H1 (cell line): ENCODE results near the gene VNN1. TPM values are rescaled to one million over a fixed set of nuclear protein-coding genes. Genes with fewer than 3 reads are reported as not detected.

Source experiments
- CTCF ChIA-PET: fragments of 300-600 bp; sonication (Branson Sonifier 250); formaldehyde crosslinking; loops from one replicate; lab custom pipeline; 2021; ENCODE audit not compliant: partially characterized antibody; lab: Charles Lee
- POLR2A ChIA-PET: fragments of 300-600 bp; sonication (Branson Sonifier 250); formaldehyde crosslinking; loops from one replicate; lab custom pipeline; 2021; ENCODE audit warnings: inconsistent platforms; ENCODE audit not compliant: partially characterized antibody; lab: Charles Lee
- DNase-seq, 2 experiments: peaks; one replicate each; pipeline versions ENCODE4 v3.0.0 to v3.0.0-alpha.2; 2010 to 2022; ENCODE audit warnings: low spot score in 2 of 2, low read depth in 1 of 2, mixed read lengths in 1 of 2
- FAIRE-seq: peaks from 2 replicates; lab custom pipeline; 2011; peaks lifted over from hg19 to GRCh38; lab: Jason Lieb, UNC
- H2AFZ ChIP-seq: 2 replicates; pipeline ENCODE4 v1.8.1; 2012; ENCODE audit warnings: low read length, inconsistent platforms
- H2AK5ac ChIP-seq: 2 replicates; pipeline ENCODE4 v1.6.1; 2013; ENCODE audit warnings: low read depth, low read length
- H2BK120ac ChIP-seq: replicated peaks from 2 replicates; pipeline ENCODE3; 2013; ENCODE audit warnings: low read depth, low read length, inconsistent platforms
- H2BK12ac ChIP-seq: 2 replicates; pipeline ENCODE4 v1.6.1; 2013; ENCODE audit warnings: low read depth, low read length
- H2BK15ac ChIP-seq: 2 replicates; pipeline ENCODE4 v1.6.1; 2013; ENCODE audit warnings: low read length
- H2BK20ac ChIP-seq: 2 replicates; pipeline ENCODE4 v1.6.1; 2013; ENCODE audit warnings: low read length
- H2BK5ac ChIP-seq: 2 replicates; pipeline ENCODE4 v1.6.1; 2013; ENCODE audit warnings: low read depth, low read length
- H3K14ac ChIP-seq: 2 replicates; pipeline ENCODE4 v1.6.1; 2013; ENCODE audit warnings: inconsistent platforms; ENCODE audit not compliant: insufficient read length
- H3K18ac ChIP-seq: 2 replicates; pipeline ENCODE4 v1.6.1; 2013; ENCODE audit warnings: low read length; ENCODE audit errors: extremely low read depth
- H3K23ac ChIP-seq: 2 replicates; pipeline ENCODE4 v1.6.1; 2013; ENCODE audit warnings: inconsistent platforms; ENCODE audit not compliant: insufficient read length
- H3K23me2 ChIP-seq: 2 replicates; pipeline ENCODE4 v1.6.1; 2013; ENCODE audit warnings: low read depth, low read length
- H3K27ac ChIP-seq: 2 replicates; pipeline ENCODE4 v1.6.1; 2011; ENCODE audit warnings: low read depth, low read length, inconsistent platforms
- H3K27me3 ChIP-seq, 4 experiments: replicated peaks in 1 of 4; 1 replicate in 1 of 4; 2 replicates in 3 of 4; pipeline versions ENCODE4 v1.6.1 to v1.8.1; 2011 to 2013; ENCODE audit warnings: low read length in 3 of 4, mild to moderate bottlenecking in 3 of 4, inconsistent platforms in 2 of 4, mixed read lengths in 2 of 4, moderate library complexity in 1 of 4; ENCODE audit not compliant: control insufficient read depth in 3 of 4, insufficient read depth in 3 of 4; ENCODE audit errors: extremely low read depth in 1 of 4
- H3K36me3 ChIP-seq, 4 experiments: 2 replicates each; pipeline versions ENCODE4 v1.6.1 to v1.8.1; 2011 to 2013; ENCODE audit warnings: mild to moderate bottlenecking in 4 of 4, low read length in 3 of 4, moderate library complexity in 2 of 4, control low read depth in 1 of 4, inconsistent platforms in 1 of 4; ENCODE audit not compliant: insufficient read depth in 4 of 4, control insufficient read depth in 2 of 4
- H3K4ac ChIP-seq: replicated peaks from 2 replicates; pipeline ENCODE3; 2013; ENCODE audit warnings: low read length, low read depth, mixed read lengths, inconsistent platforms; ENCODE audit not compliant: insufficient read length
- H3K4me1 ChIP-seq, 4 experiments: replicated peaks in 1 of 4; 1 replicate in 1 of 4; 2 replicates in 3 of 4; pipeline versions ENCODE4 v1.6.1 to v1.8.1; 2011 to 2013; ENCODE audit warnings: low read length in 3 of 4, inconsistent platforms in 2 of 4, mixed read lengths in 1 of 4; ENCODE audit not compliant: insufficient read depth in 4 of 4, control insufficient read depth in 3 of 4
- H3K4me2 ChIP-seq, 2 experiments: 2 replicates each; pipeline versions ENCODE4 v1.6.1 to v1.8.1; 2011 to 2013; ENCODE audit warnings: low read depth in 2 of 2, low read length in 2 of 2, control low read depth in 1 of 2, inconsistent platforms in 1 of 2, mild to moderate bottlenecking in 1 of 2; ENCODE audit not compliant: insufficient read depth in 1 of 2
- H3K4me3 ChIP-seq, 4 experiments: fragments of 200-600, 300-600 bp in 1 of 4; sonication (generic), shearing (Covaris generic), sonication (Bioruptor Twin) in 1 of 4; 2 replicates each; pipeline versions ENCODE4 v1.5.1 to v1.8.1; 2011 to 2016; ENCODE audit warnings: low read length in 4 of 4, low read depth in 3 of 4, control low read depth in 2 of 4, inconsistent platforms in 2 of 4, mild to moderate bottlenecking in 2 of 4, mixed read lengths in 1 of 4, moderate library complexity in 1 of 4; ENCODE audit not compliant: insufficient read depth in 2 of 4; ENCODE audit errors: extremely low read depth in 1 of 4
- H3K56ac ChIP-seq: replicated peaks from 2 replicates; pipeline ENCODE3; 2013; ENCODE audit warnings: low read depth, mild to moderate bottlenecking, mixed read lengths, low read length, inconsistent platforms; ENCODE audit not compliant: insufficient read length
- H3K79me1 ChIP-seq: 2 replicates; pipeline ENCODE4 v1.6.1; 2013; ENCODE audit warnings: low read depth, low read length, control low read depth
- H3K79me2 ChIP-seq, 2 experiments: 2 replicates each; pipeline versions ENCODE4 v1.6.1 to v1.8.1; 2012 to 2013; ENCODE audit warnings: low read length in 2 of 2, mild to moderate bottlenecking in 2 of 2, inconsistent platforms in 1 of 2; ENCODE audit not compliant: insufficient read depth in 2 of 2, control insufficient read depth in 1 of 2
- H3K9ac ChIP-seq, 4 experiments: replicated peaks in 1 of 4; 1 replicate in 1 of 4; 2 replicates in 3 of 4; pipeline versions ENCODE4 v1.6.1 to v1.8.1; 2011 to 2013; ENCODE audit warnings: low read depth in 3 of 4, low read length in 3 of 4, control low read depth in 2 of 4, mild to moderate bottlenecking in 2 of 4, moderate library complexity in 2 of 4, inconsistent platforms in 1 of 4; ENCODE audit errors: extremely low read depth in 1 of 4
- H3K9me3 ChIP-seq, 2 experiments: 2 replicates each; pipeline versions ENCODE4 v1.6.1 to v1.8.1; 2012 to 2013; ENCODE audit warnings: mild to moderate bottlenecking in 2 of 2, moderate library complexity in 2 of 2, control low read depth in 1 of 2, inconsistent platforms in 1 of 2, low read depth in 1 of 2, low read length in 1 of 2, mixed read lengths in 1 of 2; ENCODE audit not compliant: insufficient read depth in 2 of 2
- H4K20me1 ChIP-seq, 2 experiments: replicated peaks in 1 of 2; 2 replicates each; pipeline versions ENCODE3 to v1.8.1; 2011 to 2013; ENCODE audit warnings: inconsistent platforms in 2 of 2, low read length in 2 of 2, mild to moderate bottlenecking in 1 of 2; ENCODE audit not compliant: insufficient read depth in 2 of 2, control insufficient read depth in 1 of 2
- H4K5ac ChIP-seq: 2 replicates; pipeline ENCODE4 v1.6.1; 2013; ENCODE audit warnings: low read length, low read depth, mixed read lengths, inconsistent platforms; ENCODE audit not compliant: insufficient read length
- H4K8ac ChIP-seq: 2 replicates; pipeline ENCODE4 v1.8.0; 2013; ENCODE audit warnings: mild to moderate bottlenecking, moderate library complexity, low read length, inconsistent platforms; ENCODE audit not compliant: insufficient read depth; ENCODE audit errors: extremely low read depth
- H4K91ac ChIP-seq: replicated peaks from 2 replicates; pipeline ENCODE3; 2013; ENCODE audit warnings: low read length, mixed read lengths, inconsistent platforms; ENCODE audit not compliant: insufficient read length
- CBX8 ChIP-seq: fragments of 300-800, 300-1000 bp; sonication (generic); IDR thresholded peaks from 2 replicates; pipeline ENCODE4 v1.7.1; 2016; ENCODE audit warnings: low read depth, low read length, borderline replicate concordance
- CREB1 ChIP-seq: IDR thresholded peaks from 2 replicates; pipeline ENCODE4 v1.6.1; 2012; ENCODE audit warnings: inconsistent platforms
- EZH2 ChIP-seq: fragments of 200-600 bp; sonication (generic); IDR thresholded peaks from 2 replicates; pipeline ENCODE4 v1.7.1; 2012; ENCODE audit warnings: low read depth, mild to moderate bottlenecking, moderate library complexity, low read length, inconsistent platforms; ENCODE audit not compliant: severe bottlenecking
- PHF8 ChIP-seq: fragments of 200-600 bp; sonication (generic); conservative IDR thresholded peaks from 2 replicates; pipeline ENCODE4 v1.7.1; 2012; ENCODE audit warnings: low read depth, mild to moderate bottlenecking, inconsistent platforms, low read length, moderate library complexity
- TAF1 ChIP-seq: IDR thresholded peaks from 2 replicates; pipeline ENCODE4 v1.6.1; 2011; ENCODE audit warnings: mild to moderate bottlenecking, low read depth, low read length
- WGBS, 2 experiments: shearing (Covaris generic) in 1 of 2; methylation state at CpG; one replicate each; pipeline versions ENCODE4 v1.1.6 to v1.1.7; 2013 to 2015; ENCODE audit warnings: low lambda C conversion rate in 2 of 2, mixed read lengths in 2 of 2, inconsistent platforms in 1 of 2, low coverage in 1 of 2, missing lambda C conversion rate in 1 of 2; ENCODE audit not compliant: insufficient replicate concordance in 2 of 2, insufficient coverage in 1 of 2, insufficient read length in 1 of 2; ENCODE audit errors: extremely low coverage in 1 of 2, missing lambda C conversion rate in 1 of 2; 5-methylcytosine and 5-hydroxymethylcytosine counted together
- polyA plus RNA-seq, 7 experiments: library from polyadenylated mRNA; depleted of rRNA in 3 of 7; stranded (reverse) in 5 of 7; unstranded in 2 of 7; fragments of >200 nt in 5 of 7; fragments of 200-250 nt in 2 of 7; gene quantifications; 1 replicate in 5 of 7; 2 replicates in 1 of 7; 4 replicates in 1 of 7; pipeline versions ENCODE4 v1.2.1 to v1.2.3, GENCODE V29; 2011 to 2013; ENCODE audit warnings: missing spikeins in 2 of 7, mixed read lengths in 2 of 7
- total RNA-seq: library from RNA; stranded (reverse); fragmentation: NEBNext Ultra II Directional; extraction: Animal tissue kit (Norgen Biotek cat#: 25700); gene quantifications from 2 replicates; pipeline ENCODE4 v1.2.1, GENCODE V29; 2021
- TF ChIP-seq, protein P1 (sequence below): IDR thresholded peaks from 2 replicates; pipeline ENCODE4 v1.6.1; 2012; ENCODE audit warnings: inconsistent platforms
- TF ChIP-seq, protein P2 (sequence below): IDR thresholded peaks from 2 replicates; pipeline ENCODE4 v1.6.1; 2012; ENCODE audit warnings: low read length, inconsistent platforms
- TF ChIP-seq, protein P3 (sequence below): IDR thresholded peaks from 2 replicates; pipeline ENCODE4 v1.6.1; 2011; ENCODE audit warnings: low read depth, mild to moderate bottlenecking, low read length; ENCODE audit not compliant: insufficient read depth

VNN1 gene
- total and polyA plus RNA-seq, 2 of the 8 experiments (the other 6 are each of a cell fraction or from before 2014, with no cell fraction given), result not detected

DNA sequence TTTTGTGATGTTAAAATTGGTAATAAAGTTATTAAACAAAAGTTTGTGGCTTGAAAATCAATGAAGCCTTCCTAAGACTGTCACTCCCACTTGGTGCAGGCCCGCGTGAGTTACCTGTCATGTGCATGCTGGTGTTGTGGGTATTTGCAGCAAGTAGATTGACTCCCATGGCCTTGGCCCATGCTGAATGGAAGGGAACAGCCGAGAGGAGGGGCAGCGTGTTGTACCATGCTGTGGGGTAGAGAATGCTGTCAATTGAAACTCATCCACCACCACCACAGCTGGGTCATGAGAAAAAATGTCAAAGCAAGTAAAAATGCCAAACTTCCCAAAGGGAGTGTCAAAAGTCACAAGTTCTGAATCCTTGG, 12.7 kb upstream of the VNN1 start:
- CTCF ChIA-PET, result interaction anchor here (4.1 kb wide), 1 partner anchor 10 kb away, joined by 38 read pairs; the partner anchor contains the start of gene VNN1
- FAIRE-seq, result no peak
- 92% methylated on average over 4 of the region's 4 CpGs; no CpG with 5 or more reads in 1 of the 2 experiments for WGBS, 2 experiments

More for the DNA sequence above, 12.7 kb upstream of the VNN1 start:
- no peak overlapping the region for H3K14ac ChIP-seq
- H2BK12ac ChIP-seq, result no peak overlapping the region
- H3K4me3 ChIP-seq, result no peak overlapping the region
- H2AK5ac ChIP-seq, result no peak overlapping the region
- H3K4me2 ChIP-seq, result no peak overlapping the region
- no peak overlapping the region for H4K91ac ChIP-seq
- POLR2A ChIA-PET, result no interaction called here
- H2BK120ac ChIP-seq, result no peak overlapping the region
- H2BK5ac ChIP-seq, result no peak overlapping the region
- H3K4me1 ChIP-seq, result no peaks in the 10 kb centered on the region
- no peak for DNase-seq
- H4K8ac ChIP-seq, result no peak overlapping the region
- H3K23ac ChIP-seq, result no peak overlapping the region
- no peak overlapping the region for H3K9ac ChIP-seq
- H4K5ac ChIP-seq, result no peak overlapping the region
- H4K20me1 ChIP-seq, result no peaks in the 10 kb centered on the region
- H2BK15ac ChIP-seq, result no peak overlapping the region
- no peaks in the 10 kb centered on the region for H3K79me1 ChIP-seq
- H3K18ac ChIP-seq, result no peak overlapping the region
- no peak overlapping the region for H3K27ac ChIP-seq
- H3K27me3 ChIP-seq, result no peaks in the 10 kb centered on the region
- no peak overlapping the region for H3K4ac ChIP-seq
- H2AFZ ChIP-seq, result no peak overlapping the region
- H2BK20ac ChIP-seq, result no peak overlapping the region
- no peaks in the 10 kb centered on the region for H3K9me3 ChIP-seq
- H3K79me2 ChIP-seq, result no peaks in the 10 kb centered on the region
- H3K36me3 ChIP-seq, result no peaks in the 10 kb centered on the region
- no peak overlapping the region for H3K56ac ChIP-seq
- TF ChIP-seq, protein P1, sequence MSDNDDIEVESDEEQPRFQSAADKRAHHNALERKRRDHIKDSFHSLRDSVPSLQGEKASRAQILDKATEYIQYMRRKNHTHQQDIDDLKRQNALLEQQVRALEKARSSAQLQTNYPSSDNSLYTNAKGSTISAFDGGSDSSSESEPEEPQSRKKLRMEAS, result no peak
- TF ChIP-seq TAF1 (no peak), EZH2 (no peak), PHF8 (no peak), CBX8 (no peak), CREB1 (no peak)
- TF ChIP-seq, protein P2, sequence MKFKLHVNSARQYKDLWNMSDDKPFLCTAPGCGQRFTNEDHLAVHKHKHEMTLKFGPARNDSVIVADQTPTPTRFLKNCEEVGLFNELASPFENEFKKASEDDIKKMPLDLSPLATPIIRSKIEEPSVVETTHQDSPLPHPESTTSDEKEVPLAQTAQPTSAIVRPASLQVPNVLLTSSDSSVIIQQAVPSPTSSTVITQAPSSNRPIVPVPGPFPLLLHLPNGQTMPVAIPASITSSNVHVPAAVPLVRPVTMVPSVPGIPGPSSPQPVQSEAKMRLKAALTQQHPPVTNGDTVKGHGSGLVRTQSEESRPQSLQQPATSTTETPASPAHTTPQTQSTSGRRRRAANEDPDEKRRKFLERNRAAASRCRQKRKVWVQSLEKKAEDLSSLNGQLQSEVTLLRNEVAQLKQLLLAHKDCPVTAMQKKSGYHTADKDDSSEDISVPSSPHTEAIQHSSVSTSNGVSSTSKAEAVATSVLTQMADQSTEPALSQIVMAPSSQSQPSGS, result no peak
- TF ChIP-seq, protein P3, sequence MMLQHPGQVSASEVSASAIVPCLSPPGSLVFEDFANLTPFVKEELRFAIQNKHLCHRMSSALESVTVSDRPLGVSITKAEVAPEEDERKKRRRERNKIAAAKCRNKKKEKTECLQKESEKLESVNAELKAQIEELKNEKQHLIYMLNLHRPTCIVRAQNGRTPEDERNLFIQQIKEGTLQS, result no peak
- no peaks in the 10 kb centered on the region for H3K23me2 ChIP-seq
